ENCODE results near the gene LEPROT. TPM values are rescaled to one million over a fixed set of nuclear protein-coding genes. Genes with fewer than 3 reads are reported as not detected.

LEPROT gene, protein sequence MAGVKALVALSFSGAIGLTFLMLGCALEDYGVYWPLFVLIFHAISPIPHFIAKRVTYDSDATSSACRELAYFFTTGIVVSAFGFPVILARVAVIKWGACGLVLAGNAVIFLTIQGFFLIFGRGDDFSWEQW
- total RNA-seq = 46.4 and 47.8 TPM in 2 replicates

DNA sequence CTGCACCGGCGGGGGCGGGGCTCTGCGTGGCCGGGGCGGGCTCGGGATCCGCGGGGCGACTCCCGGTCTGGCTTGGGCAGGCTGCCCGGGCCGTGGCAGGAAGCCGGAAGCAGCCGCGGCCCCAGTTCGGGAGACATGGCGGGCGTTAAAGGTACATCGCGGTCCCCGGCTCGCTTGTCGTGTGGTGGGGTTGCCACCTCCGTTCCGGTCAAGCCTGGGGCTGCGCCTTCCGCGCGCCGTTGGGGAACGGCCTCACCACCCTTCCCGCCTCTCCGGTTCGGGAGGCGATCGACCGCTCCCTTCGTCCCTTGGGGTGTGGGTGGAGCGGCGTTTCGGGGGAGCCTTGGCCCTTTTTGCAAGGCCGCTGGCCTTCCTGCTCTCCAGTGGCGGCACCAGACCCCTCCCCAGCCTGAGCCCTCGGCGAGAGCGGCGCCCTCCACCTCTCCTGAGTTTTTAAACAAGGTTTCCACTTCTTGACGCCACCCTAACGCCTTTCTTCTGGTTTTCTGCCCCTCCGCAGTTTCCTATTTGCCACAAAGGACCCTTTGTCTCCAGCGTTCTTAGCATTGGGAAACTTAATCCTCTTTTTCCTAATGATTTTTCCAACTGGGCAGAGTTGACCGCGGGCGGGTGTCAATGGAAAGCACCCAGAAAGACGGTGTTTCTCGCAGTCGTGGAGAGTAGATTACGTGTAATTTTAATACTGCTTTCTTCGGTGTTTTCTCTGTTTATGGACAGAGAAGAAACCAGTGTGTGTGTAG is at the start of gene LEPROT, which contains the start of gene LEPR:
TSS of gene LEPROT (plus strand) at position 79 of the 761 bp plus-strand sequence. CDS start at position 136, 57 bp downstream.
TSS of gene LEPR (plus strand) at position 79 of the 761 bp plus-strand sequence. CDS start 144,898 bp downstream, outside the sequence.

Other genes with a start within 250 kb of the LEPROT start
- 1.3 and 2.5 TPM in 2 replicates for gene DNAJC6, start 111.1 kb upstream of the LEPROT start, total RNA-seq
- gene LEPR, start within 50 bp of the LEPROT start, total RNA-seq = 18.0 and 19.6 TPM in 2 replicates